GM21825 (cell line): ENCODE results near the gene EXOC3L2.

Experiments used
- ATAC-seq: cut with Tn5 transposase; IDR thresholded peaks from one replicate; pipeline ENCODE4 v1.9.1; 2021; ENCODE audit warnings: mild to moderate bottlenecking, moderate library complexity; ENCODE audit not compliant: unreplicated experiment

The EXOC3L2 gene

GRCh38 chr19:45163751-45164460 is 81.3 kb downstream of the EXOC3L2 start:
- no peak for ATAC-seq

DNA sequence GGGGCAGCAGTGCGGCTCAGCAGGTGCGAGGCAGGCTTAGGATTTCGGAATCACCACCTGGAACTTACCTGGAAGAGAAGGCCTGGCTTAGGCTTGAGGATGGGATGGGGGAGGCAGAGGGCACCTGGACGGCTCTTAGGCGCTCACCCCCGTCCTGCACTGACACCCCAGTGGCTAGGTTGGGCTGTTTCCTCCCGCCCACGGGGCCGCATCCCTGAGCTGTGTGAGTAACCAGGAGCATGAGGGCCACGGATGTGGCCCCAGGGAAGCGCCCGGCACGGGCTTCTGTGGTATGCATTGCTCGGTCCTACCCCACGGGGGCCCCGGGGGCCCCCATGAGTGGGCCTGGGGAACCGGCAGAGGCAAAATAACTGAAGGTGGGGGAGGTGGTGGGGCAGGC is 82.1 kb downstream of the EXOC3L2 start:
- ATAC-seq = no peak

DNA sequence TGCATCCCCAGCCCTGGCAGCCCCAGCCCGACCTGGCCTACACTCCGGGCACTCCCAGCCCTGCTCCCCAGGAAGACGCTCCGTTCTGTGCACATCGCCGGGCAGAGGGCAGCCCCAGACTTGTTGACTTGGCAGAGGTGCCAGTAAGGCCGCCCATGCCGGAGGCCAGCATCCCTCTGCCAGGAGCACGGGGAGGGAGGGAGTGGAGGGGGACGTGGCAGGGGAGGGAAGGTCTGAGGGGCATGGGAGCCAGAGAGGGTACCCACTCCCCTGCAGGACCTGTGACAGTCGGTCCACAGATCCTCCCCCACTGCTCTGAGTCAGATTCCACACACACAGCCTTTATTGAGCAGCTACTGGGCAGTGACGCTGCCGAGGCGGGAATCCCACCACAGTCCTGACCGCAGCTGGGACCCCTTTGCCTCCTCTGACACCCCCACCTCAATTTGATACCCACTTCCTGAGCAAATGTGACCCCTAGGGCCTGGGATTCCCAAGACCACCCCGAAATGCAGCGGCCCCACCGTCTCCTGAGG is 82.5 kb downstream of the EXOC3L2 start:
- no peak for ATAC-seq
